Umbilical cord (tissue), 2 donors: ENCODE measurements around the gene SSNA1. TPM values are rescaled to one million over a fixed set of nuclear protein-coding genes. Genes with fewer than 3 reads are reported as not detected.
"Not testable (repeated sequence)": the region's sequence is repeated elsewhere in the genome, so short reads cannot be mapped to it uniquely, and the experiment has no call there.

Experiments used
- DNase-seq: peaks from one replicate; pipeline ENCODE4 v3.0.0-alpha.2; 2015; ENCODE audit warnings: low spot score
- total RNA-seq: library from RNA; depleted of rRNA; stranded (reverse); fragments of >200 nt; gene quantifications from one replicate; pipeline ENCODE4 v1.2.3, GENCODE V29; 2014; ENCODE audit warnings: low replicate concordance; ENCODE audit not compliant: insufficient read depth

SSNA1 gene
- total RNA-seq, 1 donor from 2014 or later = 30.8 TPM

GRCh38 chr9:137230705-137231371 lies 42.4 kb downstream of the SSNA1 start, which contains the start of gene SLC34A3:
Gene SLC34A3 (plus strand): TSS chr9:137230901. CDS start chr9:137231703, 802 bp downstream.
- no peak for DNase-seq

DNA sequence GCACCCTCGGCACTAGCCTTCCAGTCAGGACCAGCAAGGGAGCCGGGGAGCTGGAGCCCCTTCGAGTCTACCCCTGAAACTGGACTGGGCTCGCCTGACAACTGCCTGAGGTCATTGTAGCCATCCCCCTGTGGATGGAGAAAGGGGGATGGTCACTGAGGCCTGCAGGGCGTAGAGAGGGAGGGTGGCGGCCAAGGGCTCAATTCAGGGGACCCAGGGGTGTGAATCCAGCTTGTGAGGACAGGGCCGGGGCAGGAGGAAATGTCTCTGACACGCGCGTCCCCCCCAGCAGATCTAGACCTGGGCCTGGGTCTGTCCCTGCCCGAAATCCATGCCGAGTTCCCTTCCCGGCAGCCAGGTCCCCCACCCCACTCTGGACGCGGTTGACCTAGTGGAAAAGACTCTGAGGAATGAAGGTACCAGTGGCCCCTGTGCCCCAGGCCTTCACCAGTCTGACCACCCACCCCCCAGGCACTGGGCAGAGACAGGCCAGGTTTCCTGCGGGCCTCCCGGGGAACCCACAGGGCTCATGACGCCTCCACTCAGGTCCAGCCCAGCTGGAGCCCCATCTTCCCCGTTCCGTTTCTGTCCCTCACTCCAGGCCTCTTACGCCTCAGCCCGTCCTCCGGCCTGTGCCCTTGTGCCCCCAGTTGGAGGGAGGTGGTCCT lies 43.0 kb downstream of the SSNA1 start:
- DNase-seq = no peak

- no peak for DNase-seq
Observed at GRCh38 chr9:137232101-137232500, 43.6 kb downstream of the SSNA1 start.

- DNase-seq = no peak
Observed at GRCh38 chr9:137232510-137232909, 44.0 kb downstream of the SSNA1 start.

- no peak for DNase-seq
Observed at GRCh38 chr9:137233143-137233980, 44.9 kb downstream of the SSNA1 start.

DNA sequence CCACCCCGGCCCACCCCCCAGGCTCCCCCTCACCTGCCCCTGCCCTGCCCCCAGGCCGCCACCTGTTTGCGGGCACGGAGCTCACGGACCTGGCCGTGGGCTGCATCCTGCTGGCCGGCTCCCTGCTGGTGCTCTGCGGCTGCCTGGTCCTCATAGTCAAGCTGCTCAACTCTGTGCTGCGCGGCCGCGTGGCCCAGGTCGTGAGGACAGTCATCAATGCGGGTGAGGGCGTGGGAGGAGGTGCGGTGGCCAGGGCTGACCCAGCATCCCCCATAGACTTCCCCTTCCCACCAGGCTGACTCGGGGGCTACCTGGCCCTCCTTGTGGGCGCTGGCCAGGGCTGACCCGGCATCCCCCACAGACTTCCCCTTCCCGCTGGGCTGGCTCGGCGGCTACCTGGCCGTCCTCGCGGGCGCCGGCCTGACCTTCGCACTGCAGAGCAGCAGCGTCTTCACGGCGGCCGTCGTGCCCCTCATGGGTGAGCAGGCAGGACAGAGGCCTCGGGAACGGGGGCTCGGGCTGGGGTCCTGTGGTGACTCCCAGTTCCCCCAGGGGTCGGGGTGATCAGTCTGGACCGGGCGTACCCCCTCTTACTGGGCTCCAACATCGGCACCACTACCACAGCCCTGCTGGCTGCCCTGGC lies 45.7 kb downstream of the SSNA1 start:
- DNase-seq = no peak

DNA sequence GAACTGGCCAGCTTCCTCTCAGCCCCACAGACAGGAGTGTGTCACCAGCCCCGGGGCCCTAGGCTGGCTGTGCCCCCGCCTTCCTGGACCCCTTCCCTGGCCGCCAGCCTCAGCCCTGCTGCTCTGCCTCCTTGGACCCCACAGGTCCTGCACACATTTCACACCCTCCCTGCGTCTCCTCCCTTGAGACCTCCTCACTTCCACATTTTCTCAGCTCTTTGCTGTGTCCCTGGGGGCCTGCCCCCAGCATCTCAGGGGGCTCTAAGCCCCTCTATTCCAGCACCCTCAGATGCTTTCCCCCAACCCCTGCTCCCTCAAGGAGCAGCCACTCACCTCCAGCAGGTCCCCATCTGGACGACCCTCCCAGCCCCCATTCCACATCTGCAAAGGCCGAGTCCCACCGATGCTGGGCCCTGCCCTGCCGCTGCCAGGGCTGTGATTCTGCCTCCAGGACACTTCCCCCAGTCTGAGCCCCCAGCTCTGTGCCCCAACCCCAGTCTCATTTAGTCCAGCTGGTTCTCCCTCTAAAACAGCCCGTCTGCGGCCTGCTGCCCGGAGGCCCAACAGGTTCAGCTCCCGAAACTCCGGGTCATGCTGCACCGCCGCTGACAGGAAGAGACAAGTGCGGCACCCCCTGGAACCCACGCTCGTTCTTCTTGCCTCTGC lies 46.4 kb downstream of the SSNA1 start:
- DNase-seq = no peak

GRCh38 chr9:137235424-137236237 lies 47.2 kb downstream of the SSNA1 start:
- DNase-seq = no peak

- DNase-seq = peak; percentile 81
Observed at GRCh38 chr9:137236238-137236935, 47.9 kb downstream of the SSNA1 start.

DNA sequence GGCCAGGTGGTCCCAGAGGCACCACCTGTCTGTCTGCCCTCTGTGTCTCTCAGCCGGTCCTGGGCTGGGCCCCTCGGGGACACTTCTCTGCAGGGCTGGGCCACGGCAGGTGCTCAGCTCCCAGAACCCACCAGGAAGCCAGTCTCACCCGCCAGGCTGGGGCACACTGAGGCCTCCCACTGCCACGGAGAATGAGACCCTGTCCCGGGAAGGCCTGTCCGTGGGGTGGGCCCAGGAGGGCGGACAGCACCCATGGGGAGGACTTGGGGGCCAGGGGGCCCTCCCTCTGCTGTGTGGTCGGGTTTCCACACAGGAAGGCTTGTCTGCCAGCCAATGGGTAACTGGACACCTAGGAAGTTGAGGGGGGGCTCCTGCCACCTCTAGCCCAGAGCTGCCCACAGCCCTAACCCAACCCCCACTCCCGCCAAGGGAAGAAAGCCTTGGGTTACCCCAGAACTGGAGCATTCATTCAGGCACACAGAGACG lies 48.5 kb downstream of the SSNA1 start:
- no peak for DNase-seq

- DNase-seq = no peak
Observed at GRCh38 chr9:137237759-137238726, 49.6 kb downstream of the SSNA1 start.

DNA sequence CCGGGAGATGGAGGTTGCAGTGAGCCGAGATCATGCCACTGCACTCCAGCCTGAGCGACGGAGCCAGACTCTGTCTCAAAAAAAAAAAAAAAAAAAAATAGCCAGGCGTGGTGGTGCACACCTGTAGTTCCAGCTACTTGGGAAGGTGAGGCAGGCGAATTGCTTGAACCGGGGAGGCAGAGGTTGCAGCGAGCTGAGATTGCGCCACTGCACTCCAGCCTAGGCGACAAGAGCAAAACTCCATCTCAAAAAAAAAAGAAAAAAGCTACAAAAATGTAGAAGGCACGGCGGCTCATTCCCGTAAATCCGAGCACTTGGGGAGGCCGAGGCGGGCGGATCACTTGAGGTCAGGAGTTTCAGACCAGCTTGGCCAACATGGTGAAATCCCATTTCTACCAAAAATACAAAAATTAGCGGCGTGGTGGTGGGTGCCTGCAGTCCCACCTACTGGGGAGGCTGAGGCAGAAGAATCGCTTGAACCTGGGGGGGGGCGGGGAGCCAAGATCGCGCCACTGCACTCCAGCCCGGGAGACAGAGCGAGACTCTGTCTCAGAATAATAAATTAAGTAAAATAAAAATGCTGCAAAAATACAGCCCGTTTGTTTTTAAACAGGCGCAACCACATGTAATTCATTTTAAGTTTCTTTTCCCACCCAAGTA lies 51.2 kb downstream of the SSNA1 start:
- not testable (repeated sequence) for DNase-seq

Other genes starting within 250 kb of the SSNA1 start
- gene FBXW5, start 243.9 kb upstream of the SSNA1 start, total RNA-seq = 75.8 TPM
- not detected for gene C8G, start 243.4 kb upstream of the SSNA1 start, total RNA-seq
- not detected for gene LCN12, start 236.4 kb upstream of the SSNA1 start, total RNA-seq
- gene PTGDS, start 211.2 kb upstream of the SSNA1 start, total RNA-seq = 49.6 TPM
- gene LCNL1, start 205.7 kb upstream of the SSNA1 start, total RNA-seq = 0.72 TPM
- 10.6 TPM for gene PAXX, start 196.3 kb upstream of the SSNA1 start, total RNA-seq
- gene CLIC3, start 192.1 kb upstream of the SSNA1 start, total RNA-seq = 24.3 TPM
- 20.2 TPM for gene ABCA2, start 160.4 kb upstream of the SSNA1 start, total RNA-seq
- gene FUT7, start 156.6 kb upstream of the SSNA1 start, total RNA-seq = 0.96 TPM
- gene NPDC1, start 142.5 kb upstream of the SSNA1 start, total RNA-seq = 6.5 TPM
- not detected for gene ENTPD2, start 134.6 kb upstream of the SSNA1 start, total RNA-seq
- gene SAPCD2, start 118.1 kb upstream of the SSNA1 start, total RNA-seq = 2.6 TPM
- gene UAP1L1, start 111.2 kb upstream of the SSNA1 start, total RNA-seq = 8.2 TPM
- 41.4 TPM for gene MAN1B1, start 101.7 kb upstream of the SSNA1 start, total RNA-seq
- gene DPP7, start 73.9 kb upstream of the SSNA1 start, total RNA-seq = 67.9 TPM
- 5.1 TPM for gene GRIN1, start 49.5 kb upstream of the SSNA1 start, total RNA-seq
- gene LRRC26, start 18.6 kb upstream of the SSNA1 start, total RNA-seq = not detected
- not detected for gene TMEM210, start 16.6 kb upstream of the SSNA1 start, total RNA-seq
- 18.3 TPM for gene ANAPC2, start 116 bp upstream of the SSNA1 start, total RNA-seq
- gene TPRN, start 12.1 kb downstream of the SSNA1 start, total RNA-seq = 2.2 TPM
- gene TMEM203, start 17.0 kb downstream of the SSNA1 start, total RNA-seq = 33.0 TPM
- 0.72 TPM for gene NDOR1, start 17.0 kb downstream of the SSNA1 start, total RNA-seq
- not detected for gene RNF208, start 33.6 kb downstream of the SSNA1 start, total RNA-seq
- 0.96 TPM for gene CYSRT1, start 36.5 kb downstream of the SSNA1 start, total RNA-seq
- gene RNF224, start 38.8 kb downstream of the SSNA1 start, total RNA-seq = not detected
- gene SLC34A3, start 42.2 kb downstream of the SSNA1 start, total RNA-seq = not detected
- gene TUBB4B, start 52.6 kb downstream of the SSNA1 start, total RNA-seq = 48.9 TPM
- gene STPG3, start 62.6 kb downstream of the SSNA1 start, total RNA-seq = 1.9 TPM
- gene NELFB, start 66.7 kb downstream of the SSNA1 start, total RNA-seq = 18.8 TPM
- 4.3 TPM for gene TOR4A, start 89.0 kb downstream of the SSNA1 start, total RNA-seq
- gene NRARP, start 113.6 kb downstream of the SSNA1 start, total RNA-seq = 1.9 TPM
- 12.0 TPM for gene EXD3, start 234.5 kb downstream of the SSNA1 start, total RNA-seq
- gene NOXA1, start 234.7 kb downstream of the SSNA1 start, total RNA-seq = not detected